Caco-2 (cell line): ENCODE data around the gene FAM107B. TPM values are rescaled to one million over a fixed set of nuclear protein-coding genes. Genes with fewer than 3 reads are reported as not detected.

Experiments
- BruUV-seq: library from RNA; stranded (reverse); fragments of 400-500 nt; replicated peaks from 2 replicates; lab custom pipeline; 2021; lab: Mats Ljungman, UMichigan
- CTCF ChIA-PET: fragments of 300-600 bp; sonication (Branson Sonifier 250); formaldehyde crosslinking; loops from one replicate; lab custom pipeline; 2022; ENCODE audit warnings: antibody characterized with exemption; lab: Charles Lee
- POLR2A ChIA-PET: fragments of 300-600 bp; sonication (Branson Sonifier 250); formaldehyde crosslinking; loops from one replicate; lab custom pipeline; 2022; ENCODE audit warnings: antibody characterized with exemption; lab: Charles Lee
- DNase-seq, 2 experiments: peaks; one replicate each; pipeline versions ENCODE4 v3.0.0 to v3.0.0-alpha.2; 2020 to 2022
- H3K27me3 ChIP-seq: replicated peaks from 2 replicates; pipeline ENCODE4 v1.6.0; 2011; ENCODE audit warnings: low read length; ENCODE audit not compliant: control insufficient read depth, insufficient read depth
- H3K36me3 ChIP-seq: 2 replicates; pipeline ENCODE4 v1.5.1; 2011; ENCODE audit warnings: low read length; ENCODE audit not compliant: control insufficient read depth, insufficient read depth
- H3K4me1 ChIP-seq: fragments of 250-450 bp; sonication (Bioruptor Pico); 2 replicates; pipeline ENCODE4 v1.5.1; 2020; ENCODE audit warnings: mild to moderate bottlenecking
- H3K4me3 ChIP-seq: 2 replicates; pipeline ENCODE4 v1.5.1; 2011; ENCODE audit warnings: low read depth, mild to moderate bottlenecking, control low read depth, low read length
- H3K9me3 ChIP-seq: fragments of 250-450 bp; sonication (Bioruptor Pico); 2 replicates; pipeline ENCODE4 v1.5.1; 2020; ENCODE audit warnings: mild to moderate bottlenecking, moderate library complexity
- H3K27ac Mint-ChIP-seq: one replicate; pipeline ENCODE4 v1.8.0; 2022; ENCODE audit warnings: mixed read lengths; ENCODE audit not compliant: unreplicated experiment
- H3K27me3 Mint-ChIP-seq: one replicate; pipeline ENCODE4 v1.8.0; 2022; ENCODE audit warnings: mixed read lengths; ENCODE audit not compliant: insufficient read depth, unreplicated experiment
- H3K36me3 Mint-ChIP-seq: one replicate; pipeline ENCODE4 v1.8.0; 2022; ENCODE audit warnings: mild to moderate bottlenecking, mixed read lengths; ENCODE audit not compliant: insufficient read depth, unreplicated experiment
- H3K4me1 Mint-ChIP-seq: one replicate; pipeline ENCODE4 v1.8.0; 2022; ENCODE audit warnings: low read depth, mixed read lengths; ENCODE audit not compliant: unreplicated experiment
- H3K4me3 Mint-ChIP-seq: one replicate; pipeline ENCODE4 v1.8.0; 2022; ENCODE audit warnings: mild to moderate bottlenecking, moderate library complexity, mixed read lengths; ENCODE audit not compliant: unreplicated experiment
- H3K9me3 Mint-ChIP-seq: one replicate; pipeline ENCODE4 v1.8.0; 2022; ENCODE audit warnings: mixed read lengths; ENCODE audit not compliant: unreplicated experiment
- intact Hi-C: fragments of 100-400 bp; cut with micrococcal nuclease; formaldehyde crosslinking; loops from one replicate; pipeline ENCODE4 v1.10.0; 2022; ENCODE audit not compliant: unreplicated experiment
- total RNA-seq: library from RNA; stranded (reverse); gene quantifications from 2 replicates; pipeline ENCODE4 v1.2.3, GENCODE V29; 2022
- TF ChIP-seq, protein P1 (sequence below), 2 experiments: fragments of 200-600 bp in 1 of 2; IDR thresholded peaks; 1 replicate in 1 of 2; 2 replicates in 1 of 2; pipeline versions ENCODE4 v1.5.1 to v1.8.0; 2011 to 2022; ENCODE audit warnings: antibody characterized with exemption in 1 of 2, control low read depth in 1 of 2, inconsistent platforms in 1 of 2, low read depth in 1 of 2, low read length in 1 of 2, mild to moderate bottlenecking in 1 of 2, moderate library complexity in 1 of 2; ENCODE audit not compliant: insufficient read depth in 1 of 2, severe bottlenecking in 1 of 2, unreplicated experiment in 1 of 2

FAM107B gene
- total RNA-seq, 1 experiment from 2014 or later = 206 TPM

DNA sequence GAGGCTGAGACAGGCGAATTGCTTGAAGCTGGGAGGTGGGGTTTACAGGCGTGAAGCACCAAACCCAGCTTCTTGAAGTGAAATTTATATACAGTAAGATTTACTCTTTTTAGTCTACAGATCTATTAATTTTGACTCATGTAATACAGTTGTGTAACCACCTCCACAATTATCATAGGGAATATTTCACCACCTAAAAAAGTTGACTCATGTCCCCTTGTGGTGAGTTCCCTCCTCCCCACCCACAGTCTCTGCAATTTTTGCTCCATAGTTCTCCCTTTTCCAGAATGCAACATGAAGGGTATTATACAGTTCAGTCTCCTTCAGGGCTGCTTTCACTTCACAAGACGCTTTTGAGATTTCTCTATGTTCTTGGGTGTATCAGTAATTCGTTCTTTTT is 156.8 kb downstream of the FAM107B start:
- ChIA-PET CTCF (no interaction called here), POLR2A (no interaction called here)
- DNase-seq = no peak
- Histone ChIP-seq H3K9me3 (no peaks in the 10 kb centered on the region), H3K4me1 (peaks cover 10% of the 10 kb centered on the region; the same call in 1 of the 2 replicates), H3K27me3 (no peaks in the 10 kb centered on the region), H3K4me3 (no peak overlapping the region), H3K36me3 (no peaks in the 10 kb centered on the region)
- Mint-ChIP-seq H3K4me1 (peaks cover 24% of the 10 kb centered on the region), H3K27ac (no peak overlapping the region), H3K4me3 (no peak overlapping the region), H3K36me3 (no peaks in the 10 kb centered on the region), H3K9me3 (no peaks in the 10 kb centered on the region), H3K27me3 (no peaks in the 10 kb centered on the region)
- intact Hi-C loops = loop anchor here (5.0 kb wide), 1 partner anchor 204 kb away; no protein-coding TSS in a partner anchor
- no TSS peak for BruUV-seq
- TF ChIP-seq, protein P1, sequence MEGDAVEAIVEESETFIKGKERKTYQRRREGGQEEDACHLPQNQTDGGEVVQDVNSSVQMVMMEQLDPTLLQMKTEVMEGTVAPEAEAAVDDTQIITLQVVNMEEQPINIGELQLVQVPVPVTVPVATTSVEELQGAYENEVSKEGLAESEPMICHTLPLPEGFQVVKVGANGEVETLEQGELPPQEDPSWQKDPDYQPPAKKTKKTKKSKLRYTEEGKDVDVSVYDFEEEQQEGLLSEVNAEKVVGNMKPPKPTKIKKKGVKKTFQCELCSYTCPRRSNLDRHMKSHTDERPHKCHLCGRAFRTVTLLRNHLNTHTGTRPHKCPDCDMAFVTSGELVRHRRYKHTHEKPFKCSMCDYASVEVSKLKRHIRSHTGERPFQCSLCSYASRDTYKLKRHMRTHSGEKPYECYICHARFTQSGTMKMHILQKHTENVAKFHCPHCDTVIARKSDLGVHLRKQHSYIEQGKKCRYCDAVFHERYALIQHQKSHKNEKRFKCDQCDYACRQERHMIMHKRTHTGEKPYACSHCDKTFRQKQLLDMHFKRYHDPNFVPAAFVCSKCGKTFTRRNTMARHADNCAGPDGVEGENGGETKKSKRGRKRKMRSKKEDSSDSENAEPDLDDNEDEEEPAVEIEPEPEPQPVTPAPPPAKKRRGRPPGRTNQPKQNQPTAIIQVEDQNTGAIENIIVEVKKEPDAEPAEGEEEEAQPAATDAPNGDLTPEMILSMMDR (IDR thresholded peaks at IDR 0.05; ENCODE audit: insufficient read depth in 1 of 2, low read depth in 1 of 2, low read length in 1 of 2, severe bottlenecking in 1 of 2, unreplicated experiment in 1 of 2) = peak; percentile 32

DNA sequence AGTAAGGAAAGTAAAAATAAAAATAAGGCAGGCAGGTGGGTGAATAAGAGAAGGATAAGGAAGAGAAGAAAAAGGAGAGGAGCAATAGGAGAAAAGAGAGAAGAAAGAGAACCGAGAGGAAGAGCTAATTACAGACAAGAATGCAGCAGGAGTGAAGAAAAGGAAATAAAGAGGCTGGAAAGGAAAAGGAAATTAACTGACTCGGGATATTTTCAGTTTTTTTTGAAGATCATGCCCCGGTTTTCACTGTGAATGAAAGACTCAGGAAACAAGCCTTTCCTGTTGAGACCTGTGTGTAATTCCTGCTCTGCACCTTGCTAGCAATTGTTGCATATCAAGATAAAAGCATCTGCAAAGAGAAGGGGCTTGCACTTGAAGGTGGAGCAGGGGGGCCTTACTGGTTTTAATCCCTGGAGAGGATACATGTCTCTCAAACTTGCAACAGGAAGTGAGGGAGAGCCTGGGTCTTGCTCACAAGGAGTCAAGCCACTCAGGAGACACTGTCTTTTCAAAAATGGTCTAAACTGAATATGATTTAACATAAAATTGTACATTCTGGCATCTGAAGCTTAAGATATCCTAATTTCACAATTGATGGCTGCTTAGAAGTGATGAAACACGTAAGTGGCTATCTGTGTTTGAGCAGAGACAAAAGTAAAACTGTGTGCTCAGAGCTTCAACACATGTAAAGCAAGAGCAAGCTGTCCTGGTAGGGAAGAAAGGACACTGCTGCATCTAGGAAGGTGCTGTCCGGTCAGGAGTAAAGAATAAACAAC is 157.6 kb downstream of the FAM107B start:
- H3K4me1 ChIP-seq = peaks cover 13% of the 10 kb centered on the region
- BruUV-seq = no TSS peak
- ChIA-PET POLR2A (interaction anchor here (0.6 kb wide), 1 partner anchor 54 kb away, joined by 3 read pairs; no protein-coding TSS in a partner anchor), CTCF (interaction anchor here (1.2 kb wide), 1 partner anchor 39 kb away, joined by 3 read pairs; no protein-coding TSS in a partner anchor)
- no peaks in the 10 kb centered on the region for H3K36me3 ChIP-seq
- Mint-ChIP-seq H3K27me3 (no peaks in the 10 kb centered on the region), H3K36me3 (no peaks in the 10 kb centered on the region), H3K4me3 (no peak overlapping the region), H3K27ac (no peak overlapping the region), H3K4me1 (peaks cover 30% of the 10 kb centered on the region), H3K9me3 (no peaks in the 10 kb centered on the region)
- no peak overlapping the region for H3K4me3 ChIP-seq
- H3K9me3 ChIP-seq = no peaks in the 10 kb centered on the region
- no peaks in the 10 kb centered on the region for H3K27me3 ChIP-seq
- TF ChIP-seq, protein P1 (IDR thresholded peaks at IDR 0.05; ENCODE audit: insufficient read depth in 1 of 2, low read depth in 1 of 2, low read length in 1 of 2, severe bottlenecking in 1 of 2, unreplicated experiment in 1 of 2) = no peak
- DNase-seq = no peak
- intact Hi-C loops = loop anchor here (5.0 kb wide), 1 partner anchor 205 kb away; no protein-coding TSS in a partner anchor

DNA sequence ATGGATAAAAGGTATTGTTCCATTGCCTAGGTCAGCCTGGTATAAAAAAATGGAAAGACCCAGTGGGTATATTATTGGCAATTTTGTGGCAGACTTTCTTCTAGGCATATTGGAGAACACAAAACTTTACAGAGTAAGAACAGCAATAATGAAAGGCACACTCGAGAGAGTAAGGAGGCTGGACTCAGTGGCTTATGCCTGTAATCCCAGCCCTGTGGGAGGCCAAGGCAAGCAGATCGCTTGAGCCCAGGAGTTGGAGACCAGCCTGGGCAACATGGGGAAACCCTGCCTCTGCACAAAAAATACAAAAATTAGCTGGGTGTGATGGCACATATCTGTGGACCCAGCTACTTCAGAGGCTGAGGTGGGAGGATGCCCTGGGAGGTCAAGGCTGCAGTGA is 158.2 kb downstream of the FAM107B start:
- Histone ChIP-seq H3K4me1 (peaks cover 20% of the 10 kb centered on the region), H3K9me3 (no peaks in the 10 kb centered on the region), H3K27me3 (no peaks in the 10 kb centered on the region), H3K4me3 (no peak overlapping the region), H3K36me3 (no peaks in the 10 kb centered on the region)
- intact Hi-C loops = loop anchor here (5.0 kb wide), 1 partner anchor 206 kb away; no protein-coding TSS in a partner anchor
- peaks cover 31% of the 10 kb centered on the region for H3K4me1 Mint-ChIP-seq
- no peak for DNase-seq
- no peaks in the 10 kb centered on the region for H3K27me3 Mint-ChIP-seq
- TF ChIP-seq, protein P1 (IDR thresholded peaks at IDR 0.05; ENCODE audit: insufficient read depth in 1 of 2, low read depth in 1 of 2, low read length in 1 of 2, severe bottlenecking in 1 of 2, unreplicated experiment in 1 of 2) = no peak
- no peak overlapping the region for H3K4me3 Mint-ChIP-seq
- no TSS peak for BruUV-seq
- ChIA-PET CTCF (interaction anchor here (1.2 kb wide), 1 partner anchor 38 kb away, joined by 3 read pairs; no protein-coding TSS in a partner anchor), POLR2A (no interaction called here)
- no peaks in the 10 kb centered on the region for H3K9me3 Mint-ChIP-seq
- H3K27ac Mint-ChIP-seq = no peak overlapping the region
- H3K36me3 Mint-ChIP-seq = no peaks in the 10 kb centered on the region
